GM04503 (cell line): ENCODE results near the gene STX18.

Experiments
- DNase-seq: peaks from one replicate; pipeline ENCODE4 v3.0.0-alpha.2; 2012; ENCODE audit warnings: low read depth

Gene STX18

DNA sequence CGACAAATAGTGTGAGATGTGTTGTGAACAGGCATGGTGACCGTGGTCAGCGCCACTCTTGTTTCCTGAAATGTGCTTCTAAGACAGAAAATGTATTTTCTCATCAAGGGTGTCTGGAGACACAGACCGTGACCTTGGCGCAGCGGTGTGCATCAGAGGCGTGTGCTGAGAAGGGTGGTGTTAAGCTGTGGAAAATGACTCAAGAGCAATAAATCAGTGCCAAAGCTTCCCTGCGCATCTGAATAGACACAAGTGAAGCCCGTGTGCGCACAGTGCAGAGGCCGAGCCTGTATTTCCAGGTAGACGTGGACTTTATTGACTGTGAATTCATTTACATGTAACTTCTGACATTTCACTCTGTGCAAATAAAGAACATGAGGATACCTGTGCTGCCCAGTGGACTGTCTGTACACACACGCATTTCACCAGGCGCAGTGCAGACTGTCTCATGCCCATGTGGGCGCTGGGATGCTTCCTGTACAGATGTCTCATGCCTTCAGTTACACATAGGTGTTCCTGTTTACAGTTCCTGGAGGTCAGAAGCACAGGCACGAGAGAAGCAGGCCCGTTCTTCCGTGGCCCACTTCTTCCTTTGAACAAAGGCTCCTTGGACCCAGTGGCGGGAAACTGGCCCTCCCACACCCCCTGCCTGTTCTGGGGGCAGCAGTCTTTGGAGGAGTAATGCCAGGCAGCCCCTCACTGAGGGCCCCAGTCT lies 123.0 kb downstream of the STX18 start:
- DNase-seq, result no peak

- no peak for DNase-seq
These were observed 124.0 kb downstream of the STX18 start for GRCh38 chr4:4417886-4418285.

GRCh38 chr4:4416981-4417380 lies 124.9 kb downstream of the STX18 start:
- DNase-seq, result no peak

- DNase-seq, result no peak
These were observed 125.7 kb downstream of the STX18 start for GRCh38 chr4:4415806-4416805.

- DNase-seq, result no peak
These were observed 126.6 kb downstream of the STX18 start for GRCh38 chr4:4415107-4415805.

DNA sequence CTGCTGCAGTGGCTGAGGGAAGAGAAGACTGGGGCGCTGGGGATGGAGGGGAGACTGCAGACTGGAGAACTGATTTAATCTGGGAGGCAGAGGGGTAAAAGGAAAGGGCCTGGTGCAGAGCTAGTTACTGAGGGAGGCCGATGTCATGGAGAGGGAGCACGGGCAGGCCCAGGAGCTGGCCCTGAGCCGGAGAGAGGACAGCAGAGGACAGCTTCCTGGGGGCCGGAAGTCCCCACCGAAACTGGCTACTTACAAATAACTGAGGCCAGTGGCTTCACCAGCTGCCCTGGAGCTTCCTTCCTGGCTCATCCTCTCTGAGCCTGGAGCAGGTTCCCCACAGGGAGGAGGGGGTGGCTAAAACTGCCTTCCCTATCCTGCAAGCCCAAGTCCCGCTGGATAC lies 128.0 kb downstream of the STX18 start:
- no peak for DNase-seq

GRCh38 chr4:4413373-4413725 lies 128.5 kb downstream of the STX18 start:
- DNase-seq, result no peak

DNA sequence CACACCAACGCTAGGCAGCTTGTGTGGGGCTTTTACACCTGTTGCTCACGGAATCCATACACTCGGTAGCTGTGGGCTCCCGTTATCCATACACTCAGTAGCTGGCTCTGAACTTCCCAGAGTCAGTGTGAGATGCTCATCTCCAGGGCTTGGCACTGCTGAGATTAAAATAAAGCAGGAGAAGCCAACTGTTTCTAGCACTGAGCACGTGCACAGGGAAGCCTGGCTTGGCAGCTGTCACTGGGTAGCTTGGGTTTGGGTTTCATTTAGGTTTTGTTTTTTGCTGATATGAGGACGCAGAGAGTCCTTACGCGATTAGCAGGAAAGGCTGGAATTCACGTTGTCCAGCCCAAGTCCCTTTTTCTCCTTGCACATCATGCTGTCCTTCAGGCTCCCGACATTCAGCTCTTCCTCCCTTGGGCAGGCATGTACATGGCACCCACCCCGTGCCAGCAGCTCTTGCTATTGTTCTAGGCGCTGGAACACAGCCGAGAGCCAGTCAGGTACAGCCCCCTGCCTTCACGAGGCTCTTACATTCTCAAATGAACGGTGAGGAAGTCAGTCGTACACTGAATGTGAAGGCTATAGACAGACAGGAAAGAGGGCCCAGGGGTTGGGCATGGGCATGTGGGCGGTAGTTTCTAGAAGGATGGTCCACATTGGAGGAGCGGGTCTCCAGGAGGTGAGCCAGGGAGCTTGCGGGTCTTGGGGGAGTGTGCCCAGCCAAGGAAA lies 129.0 kb downstream of the STX18 start:
- no peak for DNase-seq

GRCh38 chr4:4411906-4412305 lies 129.9 kb downstream of the STX18 start:
- no peak for DNase-seq

GRCh38 chr4:4410271-4410670 lies 131.6 kb downstream of the STX18 start:
- no peak for DNase-seq

GRCh38 chr4:4409416-4410115 lies 132.3 kb downstream of the STX18 start:
- DNase-seq, result no peak

DNA sequence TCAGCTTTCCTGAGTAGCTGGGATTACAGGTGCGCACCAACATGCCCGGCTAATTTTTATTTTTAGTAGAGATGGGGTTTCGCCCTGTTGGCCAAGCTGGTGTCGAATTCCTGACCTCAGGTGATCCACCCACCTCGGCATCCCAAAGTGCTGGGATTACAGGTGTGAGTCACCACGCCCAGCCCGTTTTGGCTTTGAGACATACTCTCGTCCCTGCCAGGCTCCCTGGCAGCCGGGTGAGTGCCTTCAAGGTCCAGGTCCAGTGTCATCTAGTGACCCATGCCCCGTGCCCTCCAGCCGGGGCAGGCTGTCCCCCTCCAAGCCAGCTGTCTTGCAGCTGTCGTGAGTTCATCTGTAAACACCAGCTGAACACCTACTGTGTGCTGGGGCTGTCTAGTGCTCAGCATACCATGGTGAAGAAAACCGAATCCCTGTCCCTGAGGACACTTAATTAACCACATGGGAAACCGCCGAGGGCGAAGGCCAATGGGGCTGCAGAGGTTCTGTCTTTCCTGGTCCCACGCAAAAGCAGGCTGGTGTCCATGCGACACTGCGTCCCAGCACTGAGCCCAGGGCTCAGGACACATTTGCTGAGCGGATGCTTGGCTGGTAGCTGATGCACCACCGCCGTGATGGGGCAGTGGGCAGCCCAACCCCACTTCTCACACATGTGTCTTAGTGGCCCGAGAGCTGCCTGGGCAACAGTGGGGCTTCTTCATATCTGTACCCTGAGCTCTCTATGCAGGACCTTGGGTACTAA lies 133.1 kb downstream of the STX18 start:
- no peak for DNase-seq

DNA sequence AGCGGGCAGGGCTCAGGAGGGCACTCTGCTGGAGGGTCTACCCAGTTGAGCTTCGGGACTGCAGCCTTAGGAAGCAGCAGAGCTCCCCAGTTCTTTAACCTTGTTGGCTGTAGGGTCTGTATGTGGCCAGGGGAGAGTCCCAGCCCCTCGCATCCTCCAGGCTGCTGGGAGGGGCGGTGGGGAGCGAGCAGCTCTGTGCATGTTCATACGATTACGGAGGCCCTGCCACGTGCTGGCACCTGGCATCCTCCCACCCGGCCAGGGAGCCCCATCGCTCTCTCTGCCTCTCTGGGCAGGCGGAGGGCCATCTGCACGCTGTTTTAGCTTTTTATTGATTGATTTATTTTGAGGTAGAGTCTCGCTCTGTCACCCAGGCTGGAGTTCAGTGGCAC lies 133.7 kb downstream of the STX18 start:
- DNase-seq, result no peak

- no peak for DNase-seq
These were observed 134.3 kb downstream of the STX18 start for GRCh38 chr4:4407299-4408131.

GRCh38 chr4:4406455-4407298 lies 135.2 kb downstream of the STX18 start:
- no peak for DNase-seq

GRCh38 chr4:4405358-4405962 lies 136.4 kb downstream of the STX18 start:
- DNase-seq, result no peak

DNA sequence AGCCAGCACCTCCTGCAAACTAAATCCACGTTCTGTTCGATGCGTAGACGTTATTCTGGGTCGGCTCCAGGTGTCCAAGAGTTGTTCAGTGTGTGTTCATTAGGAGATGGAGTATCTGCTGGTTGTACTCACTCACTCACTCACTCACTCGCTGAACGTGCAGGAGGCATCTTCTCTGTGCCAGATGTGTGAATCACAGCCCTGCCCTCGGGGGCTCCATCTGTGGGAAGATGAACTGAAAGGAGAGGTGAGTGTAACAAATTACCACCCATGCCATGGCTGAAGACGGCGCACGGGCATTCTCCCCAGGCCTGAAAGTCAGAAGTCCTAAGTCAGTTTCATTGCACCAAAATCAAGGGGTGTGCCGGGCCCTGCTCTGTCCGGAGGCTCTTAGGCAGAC lies 138.9 kb downstream of the STX18 start:
- no peak for DNase-seq

DNA sequence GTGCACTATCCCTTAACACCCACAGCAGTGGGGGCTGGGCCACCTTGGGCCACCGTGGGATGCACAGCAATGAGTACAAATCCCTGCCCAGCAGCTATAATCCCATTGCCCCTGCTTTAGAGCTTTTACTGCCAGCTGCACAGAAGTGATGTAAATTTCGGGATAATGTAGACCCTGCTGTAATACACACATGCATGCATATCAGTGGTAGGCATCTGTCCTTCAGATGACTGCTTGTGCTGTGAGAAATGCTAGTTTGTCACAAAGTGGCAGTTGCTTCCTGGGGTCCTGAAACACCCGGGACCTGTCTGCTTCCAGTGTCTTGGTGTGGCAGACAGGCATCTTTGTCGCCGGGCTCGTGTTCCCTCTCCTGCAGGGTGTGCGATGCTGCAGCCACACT lies 140.8 kb downstream of the STX18 start:
- DNase-seq, result no peak
